GM12874 (cell line): Measurements from ENCODE around the gene PTPRE.

Experiments used
- CTCF ChIP-seq: IDR thresholded peaks from 2 replicates; pipeline ENCODE4 v1.5.1; 2011; ENCODE audit warnings: low read depth, mild to moderate bottlenecking, control low read depth, low read length, moderate library complexity; ENCODE audit not compliant: insufficient read depth

PTPRE gene

GRCh38 chr10:127906548-127907377 lies at the start of gene PTPRE:
PTPRE (plus strand) TSS chr10:127907103; CDS start chr10:128040882, 133,779 bp downstream.
- TF ChIP-seq CTCF, result peak; percentile 68

DNA sequence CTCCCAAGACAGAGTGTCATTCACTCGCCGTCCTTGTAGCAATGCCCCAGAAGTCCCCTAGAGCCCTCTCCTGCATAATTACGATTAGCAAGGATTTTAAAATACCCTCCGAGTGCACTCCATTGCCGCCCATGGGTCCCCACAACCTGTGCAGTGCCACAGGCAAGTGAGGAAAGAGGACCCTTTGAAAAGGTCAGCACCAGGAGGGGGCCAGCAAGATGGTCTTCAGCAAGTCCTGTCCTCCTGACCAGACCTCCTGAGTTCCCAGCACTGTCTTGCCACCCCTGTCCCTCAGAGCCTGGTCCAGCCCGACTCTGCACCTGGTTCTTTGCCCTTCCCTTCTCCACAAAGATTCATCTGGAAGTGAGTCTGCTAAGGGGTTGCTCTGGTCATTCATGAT lies 46.3 kb upstream of the PTPRE start:
- no peak for TF ChIP-seq CTCF

GRCh38 chr10:127863231-127863825 lies 43.6 kb upstream of the PTPRE start:
- TF ChIP-seq CTCF, result no peak

DNA sequence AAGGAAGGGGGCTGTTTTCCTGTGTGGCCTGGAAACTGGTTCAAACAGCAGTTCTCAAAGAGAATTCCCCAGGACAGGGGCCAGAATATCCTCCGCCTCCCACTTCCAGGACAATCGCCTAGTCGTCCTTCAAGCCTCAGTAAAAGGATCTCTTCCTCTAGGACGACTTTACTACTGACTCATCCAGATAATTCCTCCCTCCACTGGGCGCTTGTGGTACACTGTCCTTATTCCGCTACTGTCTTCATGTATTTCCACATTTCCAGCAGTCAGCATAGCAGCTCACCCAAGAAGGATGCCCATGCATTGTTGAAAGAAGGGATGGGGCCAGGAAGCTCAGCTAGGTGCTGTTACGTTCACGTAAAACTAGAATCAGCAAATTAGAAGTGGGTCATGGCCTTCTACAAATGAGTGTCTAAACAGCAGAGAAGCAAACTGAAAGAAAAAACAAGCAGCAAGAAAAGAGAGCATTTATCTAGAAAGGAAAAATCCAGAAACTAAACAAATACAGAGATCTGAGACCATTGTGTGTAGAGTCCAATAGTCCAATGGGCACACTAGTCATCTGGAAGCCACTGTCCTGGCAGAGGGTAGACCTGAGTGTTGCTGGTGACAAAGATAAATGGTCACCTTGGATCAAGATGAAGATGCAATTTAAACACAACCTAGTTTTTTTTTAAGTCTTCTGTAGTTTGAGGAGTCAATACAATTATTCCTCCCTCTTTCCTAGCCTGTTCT lies 40.5 kb upstream of the PTPRE start:
- TF ChIP-seq CTCF, result no peak

DNA sequence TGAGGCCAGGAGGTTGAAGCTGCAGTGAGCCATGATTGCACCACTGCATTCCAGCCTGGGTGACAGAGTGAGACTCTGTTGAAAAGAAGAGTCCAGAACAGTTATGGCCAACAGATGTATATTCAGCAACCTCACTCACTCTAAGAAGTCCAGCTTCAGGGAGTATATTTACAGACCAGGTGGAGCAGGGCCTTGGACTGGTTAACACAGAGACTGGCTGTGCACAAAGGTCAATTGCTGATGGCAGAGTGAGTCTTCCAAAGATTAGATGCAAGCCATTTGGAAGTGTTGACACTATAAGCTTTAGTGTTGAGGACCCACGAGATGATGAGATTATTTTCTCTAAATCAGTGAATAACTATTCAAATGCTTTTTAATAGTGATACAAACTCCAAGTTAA lies 39.1 kb upstream of the PTPRE start:
- no peak for TF ChIP-seq CTCF

- no peak for TF ChIP-seq CTCF
Measured at GRCh38 chr10:127869329-127869728, 37.6 kb upstream of the PTPRE start.

GRCh38 chr10:127871631-127872010 lies 35.3 kb upstream of the PTPRE start:
- TF ChIP-seq CTCF, result no peak
